ENCODE measurements around the gene CISD3. TPM values are rescaled to one million over a fixed set of nuclear protein-coding genes. Genes with fewer than 3 reads are reported as not detected.

CISD3 gene
- total and polyA plus RNA-seq, 2 of the 8 experiments (the other 6 are each of a cell fraction or from before 2014, with no cell fraction given), result 9.4 to 11.1 TPM

- H3K18ac ChIP-seq (ENCODE audit: extremely low read depth, low read length), result no peak overlapping the region
- H3K4me1 ChIP-seq (replicated peaks in 1 of 4; ENCODE audit: control insufficient read depth in 3 of 4, insufficient read depth in 4 of 4, low read length in 3 of 4), result peaks cover 9 to 34% (median 24%) of the 10 kb centered on the region in 4 experiments
- H3K27me3 ChIP-seq (replicated peaks in 1 of 4; ENCODE audit: control insufficient read depth in 3 of 4, extremely low read depth in 1 of 4, insufficient read depth in 3 of 4, low read length in 3 of 4), result peaks cover 4 to 38% (median 23%) of the 10 kb centered on the region in 4 experiments
- WGBS, 2 experiments (ENCODE audit: extremely low coverage in 1 of 2, insufficient coverage in 1 of 2, insufficient read length in 1 of 2, insufficient replicate concordance in 2 of 2, low coverage in 1 of 2, low lambda C conversion rate in 2 of 2, missing lambda C conversion rate in 1 of 2), result 84% methylated on average over 13 of the region's 13 CpGs; no CpG with 5 or more reads in 1 of the 2 experiments
- no peak overlapping the region for H3K4ac ChIP-seq (replicated peaks; ENCODE audit: insufficient read length, low read depth, low read length)
- peaks cover 2 to 7% of the 10 kb centered on the region in 2 experiments for H4K20me1 ChIP-seq (replicated peaks in 1 of 2; ENCODE audit: control insufficient read depth in 1 of 2, insufficient read depth in 2 of 2, low read length in 2 of 2)
- no peak overlapping the region for H4K8ac ChIP-seq (ENCODE audit: extremely low read depth, insufficient read depth, low read length)
- H3K56ac ChIP-seq (replicated peaks; ENCODE audit: insufficient read length, low read depth, low read length), result no peak overlapping the region
- H3K14ac ChIP-seq (ENCODE audit: insufficient read length), result no peak overlapping the region
- no peak overlapping the region for H2BK15ac ChIP-seq (ENCODE audit: low read length)
- no peak overlapping the region for H2AFZ ChIP-seq (ENCODE audit: low read length)
- H3K9me3 ChIP-seq (ENCODE audit: insufficient read depth in 2 of 2, low read depth in 1 of 2, low read length in 1 of 2), result no peaks in the 10 kb centered on the region
- peaks cover 12% of the 10 kb centered on the region for H3K23me2 ChIP-seq (ENCODE audit: low read depth, low read length)
- H3K79me2 ChIP-seq (ENCODE audit: control insufficient read depth in 1 of 2, insufficient read depth in 2 of 2, low read length in 2 of 2), result no peaks in the 10 kb centered on the region
- H2BK120ac ChIP-seq (replicated peaks; ENCODE audit: low read depth, low read length), result no peak overlapping the region
- H2BK5ac ChIP-seq (ENCODE audit: low read depth, low read length), result no peak overlapping the region
- ChIA-PET POLR2A (ENCODE audit: partially characterized antibody) (interaction anchor here (0.9 to 2.7 kb wide), 11 partner anchors 8 to 112 kb away, joined by 3 to 24 read pairs (median 4); no protein-coding TSS in a partner anchor), CTCF (ENCODE audit: partially characterized antibody) (interaction anchor here (0.7 to 3.4 kb wide), 21 partner anchors 8 to 129 kb away, joined by 3 to 21 read pairs (median 4); no protein-coding TSS in a partner anchor)
- H2AK5ac ChIP-seq (ENCODE audit: low read depth, low read length), result no peak overlapping the region
- H4K5ac ChIP-seq (ENCODE audit: insufficient read length, low read depth, low read length), result no peak overlapping the region
- H2BK12ac ChIP-seq (ENCODE audit: low read depth, low read length), result no peak overlapping the region
- no peaks in the 10 kb centered on the region for H3K79me1 ChIP-seq (ENCODE audit: low read depth, low read length)
- H3K27ac ChIP-seq (ENCODE audit: low read depth, low read length), result no peak overlapping the region
- no peak overlapping the region for H4K91ac ChIP-seq (replicated peaks; ENCODE audit: insufficient read length, low read length)
- no peak for FAIRE-seq
- H2BK20ac ChIP-seq (ENCODE audit: low read length), result no peak overlapping the region
- DNase-seq (ENCODE audit: low read depth in 1 of 2, low spot score in 2 of 2), result no peak
- H3K9ac ChIP-seq (replicated peaks in 1 of 4; ENCODE audit: extremely low read depth in 1 of 4, low read depth in 3 of 4, low read length in 3 of 4), result no peak overlapping the region
- H3K36me3 ChIP-seq (ENCODE audit: control insufficient read depth in 2 of 4, insufficient read depth in 4 of 4, low read length in 3 of 4), result no peaks in the 10 kb centered on the region
- H3K23ac ChIP-seq (ENCODE audit: insufficient read length), result no peak overlapping the region
- no peak overlapping the region for H3K4me2 ChIP-seq (ENCODE audit: insufficient read depth in 1 of 2, low read depth in 2 of 2, low read length in 2 of 2)
- H3K4me3 ChIP-seq (ENCODE audit: extremely low read depth in 1 of 4, insufficient read depth in 2 of 4, low read depth in 3 of 4, low read length in 4 of 4), result no peak overlapping the region
- TF ChIP-seq CREB1 (IDR thresholded peaks at IDR 0.05) (no peak), BCL11A (IDR thresholded peaks at IDR 0.05; ENCODE audit: low read depth in 2 of 2, low read length in 2 of 2) (no peak), BRCA1 (IDR thresholded peaks at IDR 0.05; ENCODE audit: low read depth, low read length) (no peak), KDM1A (IDR thresholded peaks at IDR 0.05; ENCODE audit: borderline replicate concordance, low read length) (no peak), EZH2 (IDR thresholded peaks at IDR 0.05; ENCODE audit: low read depth, low read length, severe bottlenecking) (no peak), ZNF274 (IDR thresholded peaks at IDR 0.05; ENCODE audit: borderline replicate concordance, extremely low read depth, low read length) (no peak), RBBP5 (IDR thresholded peaks at IDR 0.05; ENCODE audit: borderline replicate concordance, low read depth, low read length) (no peak), CTCF (IDR thresholded peaks at IDR 0.05; ENCODE audit: control extremely low read depth in 1 of 3, insufficient read depth in 1 of 3, low read depth in 1 of 3, low read length in 3 of 3) (no peak), SRF (IDR thresholded peaks at IDR 0.05; ENCODE audit: low read depth, low read length) (no peak), POLR2AphosphoS5 (IDR thresholded peaks at IDR 0.05; ENCODE audit: low read depth, low read length) (no peak)
Measured at GRCh38 chr17:38709864-38710603, 20.1 kb upstream of the CISD3 start.

All from H1 (cell line).